Activated CD4-positive, alpha-beta T cell treated with anti-CD3 and anti-CD28 coated beads, Interleukin-2, amount 50 U/mL, for 24 hours (primary cell): ENCODE measurements around the gene SMTN.
"Not testable (repeated sequence)": the region's sequence is repeated elsewhere in the genome, so short reads cannot be mapped to it uniquely, and the experiment has no call there.

Experiments used
- DNase-seq, 2 donors: peaks; one replicate each; pipeline ENCODE4 v3.0.0-alpha.2; 2020; ENCODE audit warnings: low read depth in 1 of 2, low spot score in 1 of 2

SMTN gene

DNA sequence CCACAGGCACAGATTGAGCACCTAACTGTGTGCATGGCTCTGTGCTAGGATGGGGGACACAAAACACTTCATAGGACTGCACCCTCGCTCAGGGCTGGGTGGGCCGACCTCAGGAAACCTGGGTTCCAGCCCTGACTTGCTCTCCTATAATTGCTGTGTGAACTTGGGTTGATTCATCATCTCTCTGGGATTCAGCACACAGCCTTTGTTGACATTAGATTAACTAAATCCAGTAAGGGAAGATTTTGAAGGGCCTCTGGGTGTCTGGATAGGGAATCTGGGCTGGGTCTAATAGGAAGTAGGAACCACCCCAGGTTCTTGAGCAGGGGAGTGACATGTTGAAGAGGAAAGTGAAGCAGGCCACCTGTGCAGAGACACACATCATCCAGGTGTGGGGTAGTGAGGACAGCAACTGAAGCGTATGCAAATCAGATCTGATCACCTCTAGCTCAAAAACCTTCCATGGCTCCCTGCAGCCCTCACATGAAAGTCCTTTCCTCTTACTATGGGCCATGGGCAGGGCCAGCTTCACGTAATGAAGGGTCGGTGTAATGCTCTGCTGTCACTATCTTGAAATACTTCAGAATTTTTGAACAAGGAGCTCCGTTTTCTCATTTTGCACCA lies 11.3 kb upstream of the SMTN start:
- not testable (repeated sequence) for DNase-seq

DNA sequence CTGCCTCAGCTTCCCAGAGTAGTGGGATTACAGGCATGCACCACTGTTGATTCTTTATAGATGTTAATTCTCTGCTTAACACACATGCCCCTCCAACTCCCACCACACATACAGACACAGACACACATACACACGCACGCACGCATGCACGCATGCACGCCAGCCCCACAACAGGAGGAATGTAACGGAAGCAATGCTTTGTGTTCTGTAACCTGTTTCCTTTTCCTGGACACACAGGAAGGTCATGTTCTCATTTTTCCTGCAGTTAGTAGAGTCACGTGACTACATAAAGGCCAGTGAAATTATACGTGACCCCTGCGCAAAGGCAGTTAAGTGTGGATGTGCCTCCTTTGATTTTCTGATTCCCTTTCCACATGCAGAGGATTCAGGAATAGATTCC lies 8.0 kb upstream of the SMTN start:
- DNase-seq, result not testable (repeated sequence)

DNA sequence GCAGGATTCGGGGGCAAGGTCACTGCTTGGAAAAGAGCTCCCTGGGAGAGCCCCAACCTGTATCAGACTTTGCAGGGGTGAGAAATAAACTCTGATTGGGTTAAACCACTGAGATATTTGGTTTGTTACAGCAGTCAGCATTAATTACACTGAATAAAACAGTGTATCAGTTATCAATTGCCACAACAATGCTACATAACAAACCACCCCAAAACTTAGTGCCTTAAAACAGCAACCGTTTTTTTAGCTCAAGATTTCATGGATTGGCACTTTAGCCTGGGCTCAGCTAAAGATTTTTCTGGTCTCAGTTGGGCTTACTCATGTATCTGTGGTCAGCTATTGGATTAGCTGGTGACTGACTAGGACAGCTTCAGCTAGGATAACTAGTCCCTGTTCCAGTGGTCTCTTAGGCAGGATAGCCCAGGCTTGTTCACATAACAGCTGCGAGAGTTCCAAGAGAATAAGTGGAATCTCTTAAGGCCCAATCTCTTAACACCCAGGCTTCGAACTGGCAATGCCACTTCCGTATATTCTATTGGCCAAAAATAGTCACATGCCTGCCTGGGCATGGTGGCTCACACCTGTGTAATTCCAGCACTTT lies 7.5 kb upstream of the SMTN start:
- not testable (repeated sequence) for DNase-seq

DNA sequence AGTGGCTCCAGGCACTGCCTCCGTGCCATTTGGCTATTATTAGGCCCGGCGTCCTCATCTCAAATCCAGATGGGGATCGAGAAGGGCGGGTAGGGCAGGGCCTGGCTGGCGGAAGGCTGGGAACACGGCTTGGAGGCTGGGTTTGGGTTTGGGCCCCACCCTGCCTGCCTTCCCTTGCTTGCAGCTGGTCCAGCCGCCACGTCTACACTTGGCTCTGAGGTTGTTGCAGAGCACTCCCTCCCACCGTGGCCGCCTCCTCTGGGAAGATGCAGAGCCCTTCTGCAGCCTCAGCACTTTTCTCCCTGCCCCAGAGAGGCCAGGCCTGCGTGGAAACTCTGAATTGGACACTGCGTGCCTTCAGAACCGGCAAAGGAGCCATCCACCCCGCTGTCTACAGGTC lies 5.2 kb upstream of the SMTN start:
- DNase-seq, result no peak

- DNase-seq, result no peak
These were observed 3.4 kb upstream of the SMTN start for GRCh38 chr22:31077681-31078080.

DNA sequence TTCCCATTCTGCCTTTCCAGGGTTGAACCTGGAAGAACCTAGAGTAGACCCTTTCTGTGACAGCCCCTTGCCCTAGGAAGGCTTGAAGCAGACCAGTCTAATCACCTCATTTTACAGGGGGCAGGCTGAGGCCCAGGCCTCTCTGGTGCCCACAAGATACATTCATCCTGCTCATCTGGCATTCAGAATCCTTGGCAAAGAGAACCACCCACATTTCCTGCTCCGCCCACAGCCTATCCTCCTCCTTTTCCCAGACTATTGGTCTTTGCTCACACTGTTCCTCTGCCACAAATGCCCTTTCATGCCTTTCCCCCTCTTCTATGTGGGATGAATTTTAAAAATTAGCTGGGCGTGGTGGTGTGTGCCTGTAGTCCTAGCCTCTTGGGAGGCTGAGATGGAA lies 2.7 kb upstream of the SMTN start:
- not testable (repeated sequence) for DNase-seq

DNA sequence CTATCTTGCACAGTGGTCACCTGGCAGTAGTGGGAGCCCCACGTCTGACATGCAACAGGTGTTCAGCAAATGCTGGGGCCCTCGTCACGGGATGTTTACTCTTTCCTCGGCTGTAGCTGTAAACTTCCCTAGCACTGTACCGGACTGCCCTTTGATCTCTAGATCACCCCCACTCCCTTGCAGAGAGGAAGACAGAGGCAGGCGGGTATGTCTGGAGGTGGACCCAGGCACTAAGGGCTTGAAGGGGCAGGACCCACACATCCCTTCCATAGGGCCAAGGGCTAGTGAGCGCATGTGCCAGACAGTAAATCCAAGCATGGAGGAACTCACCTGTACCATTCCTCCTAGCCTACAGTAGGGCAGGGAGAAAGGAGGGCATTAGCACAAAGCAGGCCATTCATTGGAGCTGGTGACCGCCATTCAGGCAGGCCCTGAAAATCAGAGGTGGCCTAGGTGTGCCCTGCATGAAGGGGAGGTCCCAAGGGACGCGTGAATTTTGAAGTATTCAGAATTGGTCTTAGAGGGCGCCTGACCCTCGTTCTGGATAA lies 1.9 kb upstream of the SMTN start:
- no peak for DNase-seq

DNA sequence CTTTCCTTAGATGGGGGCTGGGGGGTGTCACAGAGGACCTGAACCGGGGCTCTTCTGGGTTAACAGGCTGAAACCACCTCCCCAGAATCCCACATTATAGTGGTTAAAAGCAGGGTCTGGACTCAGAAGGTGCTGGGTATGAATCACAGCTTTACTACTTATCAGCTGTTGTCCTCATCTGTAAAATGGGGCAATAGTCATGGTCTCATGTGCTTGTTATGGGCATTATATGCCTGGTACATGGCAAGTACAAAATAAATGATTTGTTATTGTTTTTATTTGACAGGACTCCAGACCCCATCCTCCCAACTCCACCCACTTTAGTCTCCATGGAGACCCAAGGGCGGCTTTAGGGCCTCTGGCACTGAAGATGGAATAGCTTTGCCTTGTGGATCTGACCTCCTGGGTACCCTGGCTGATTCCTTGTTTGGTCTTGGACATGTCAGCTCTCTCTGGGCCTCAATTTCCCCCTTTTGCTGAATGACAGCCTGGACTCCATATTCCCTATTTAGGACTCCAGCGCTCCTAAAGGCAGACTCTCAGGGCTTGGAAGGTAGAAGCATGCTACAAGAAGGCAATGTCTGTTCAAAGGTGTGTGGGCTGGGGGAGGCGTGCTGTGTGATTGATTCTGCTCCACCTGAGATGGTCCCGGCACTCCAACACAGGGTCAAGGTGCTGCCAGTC lies 812 bp upstream of the SMTN start:
- no peak for DNase-seq

DNA sequence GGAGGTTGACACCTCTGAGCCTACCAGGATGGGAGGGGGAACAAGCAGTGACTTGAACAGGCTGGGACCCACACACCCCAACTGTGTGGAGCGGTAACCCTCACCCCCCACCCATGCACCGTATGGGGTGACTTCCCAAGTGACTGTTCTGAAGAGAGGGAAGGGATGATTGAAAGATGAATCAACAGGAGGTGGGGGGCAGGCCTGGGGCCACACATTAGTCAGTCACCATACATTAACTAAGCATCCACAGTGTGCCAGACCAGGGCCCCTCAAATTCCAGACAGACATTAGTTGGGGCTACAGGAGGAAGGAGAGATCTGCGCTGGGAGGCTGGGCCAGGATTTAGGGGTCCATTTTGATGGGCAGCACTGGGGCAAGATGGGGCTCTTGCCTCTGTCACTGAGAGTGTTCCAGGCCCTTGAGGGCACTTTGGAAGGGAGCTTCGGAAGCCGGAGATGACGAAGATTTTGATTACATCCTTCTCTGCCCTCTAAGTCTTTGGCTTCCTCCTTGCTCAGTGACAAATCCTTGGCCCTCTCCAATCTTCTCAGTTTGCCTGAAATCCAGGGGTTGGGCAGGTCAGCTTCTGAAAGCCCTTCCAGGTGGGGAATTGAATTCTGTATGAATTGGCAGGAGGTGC lies 966 bp downstream of the SMTN start:
- DNase-seq, result no peak

DNA sequence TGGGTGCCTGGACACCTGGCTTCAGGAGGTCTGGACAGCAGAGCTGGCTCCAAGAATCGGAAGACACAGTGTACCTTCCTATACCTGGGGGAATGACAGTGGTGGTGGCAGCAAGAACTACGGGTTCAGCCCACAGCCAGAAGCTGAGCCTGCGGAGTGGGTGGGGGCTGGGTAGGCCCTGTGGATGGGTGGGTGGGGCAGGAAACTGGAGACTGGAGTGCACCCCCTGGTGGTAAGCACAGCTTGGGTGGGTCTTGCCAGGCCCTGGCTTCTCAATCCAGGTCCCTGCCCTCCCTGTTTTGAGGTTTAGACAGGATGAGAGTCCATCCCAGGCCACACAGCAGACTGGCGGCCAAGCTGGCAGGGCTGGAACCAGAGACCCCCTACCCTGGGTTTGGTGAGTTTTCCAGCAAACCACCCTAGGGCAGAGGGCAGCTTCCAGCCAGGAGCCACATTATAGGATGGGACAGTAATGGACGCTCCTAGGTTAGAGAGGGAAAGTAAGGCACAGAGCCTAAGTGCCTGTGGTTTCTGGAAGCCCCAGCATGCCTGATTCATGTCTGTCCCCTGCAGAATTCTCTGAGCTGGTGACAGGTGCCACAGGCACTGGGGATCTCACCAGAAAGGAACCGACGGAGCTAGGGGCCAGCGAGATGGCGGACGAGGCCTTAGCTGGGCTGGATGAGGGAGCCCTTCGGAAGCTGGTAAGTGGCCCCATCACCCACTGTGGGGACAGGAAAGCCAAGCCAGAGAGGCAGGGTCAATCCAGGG lies 1.7 kb downstream of the SMTN start:
- DNase-seq, result peak in 1 of 2 donors; percentile 33

GRCh38 chr22:31083377-31083768 lies 2.3 kb downstream of the SMTN start:
- DNase-seq, result no peak

- no peak for DNase-seq
These were observed 3.0 kb downstream of the SMTN start for GRCh38 chr22:31083923-31084810.

GRCh38 chr22:31084811-31085492 lies 3.8 kb downstream of the SMTN start:
- peak; percentile 75 to 83 for DNase-seq

DNA sequence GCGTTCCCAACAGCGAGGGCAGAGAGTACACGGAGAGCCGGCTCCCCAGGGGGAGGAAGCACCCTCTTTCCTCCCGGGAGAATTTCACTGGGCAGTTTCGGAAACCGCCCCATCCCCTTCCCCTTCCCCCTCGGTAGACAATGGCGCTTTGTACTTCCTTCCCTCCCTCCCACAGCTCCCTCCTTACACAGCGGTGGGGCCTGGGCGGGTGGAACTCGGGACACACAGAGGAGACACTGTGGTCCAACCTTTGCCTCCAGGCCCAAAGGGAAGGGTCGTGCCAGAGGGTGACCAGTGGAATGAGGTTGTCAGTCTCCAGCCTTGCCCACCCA lies 4.3 kb downstream of the SMTN start:
- no peak for DNase-seq

DNA sequence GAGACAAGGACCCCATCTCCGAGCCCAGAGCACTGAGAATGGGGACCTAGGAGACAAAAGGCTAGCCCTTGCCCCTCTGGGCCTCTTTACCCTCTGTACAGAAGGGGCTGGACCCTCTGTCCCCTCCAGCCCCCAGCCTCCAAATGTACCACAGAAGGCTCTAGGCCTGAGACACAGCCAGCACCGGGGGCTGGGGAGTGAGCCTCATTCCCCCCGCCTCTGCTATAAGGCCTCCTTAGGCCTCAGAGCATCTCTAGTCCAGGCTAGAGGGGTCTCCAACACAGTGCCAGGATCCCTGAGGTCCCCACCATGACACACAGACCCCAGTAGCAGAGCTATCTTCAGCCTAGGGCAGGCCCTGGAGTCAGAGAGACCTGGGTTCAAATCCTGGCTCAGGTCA lies 4.8 kb downstream of the SMTN start:
- no peak for DNase-seq

- DNase-seq, result no peak
These were observed 5.7 kb downstream of the SMTN start for GRCh38 chr22:31086703-31087330.

- no peak for DNase-seq
These were observed 6.7 kb downstream of the SMTN start for GRCh38 chr22:31087744-31088215.

DNA sequence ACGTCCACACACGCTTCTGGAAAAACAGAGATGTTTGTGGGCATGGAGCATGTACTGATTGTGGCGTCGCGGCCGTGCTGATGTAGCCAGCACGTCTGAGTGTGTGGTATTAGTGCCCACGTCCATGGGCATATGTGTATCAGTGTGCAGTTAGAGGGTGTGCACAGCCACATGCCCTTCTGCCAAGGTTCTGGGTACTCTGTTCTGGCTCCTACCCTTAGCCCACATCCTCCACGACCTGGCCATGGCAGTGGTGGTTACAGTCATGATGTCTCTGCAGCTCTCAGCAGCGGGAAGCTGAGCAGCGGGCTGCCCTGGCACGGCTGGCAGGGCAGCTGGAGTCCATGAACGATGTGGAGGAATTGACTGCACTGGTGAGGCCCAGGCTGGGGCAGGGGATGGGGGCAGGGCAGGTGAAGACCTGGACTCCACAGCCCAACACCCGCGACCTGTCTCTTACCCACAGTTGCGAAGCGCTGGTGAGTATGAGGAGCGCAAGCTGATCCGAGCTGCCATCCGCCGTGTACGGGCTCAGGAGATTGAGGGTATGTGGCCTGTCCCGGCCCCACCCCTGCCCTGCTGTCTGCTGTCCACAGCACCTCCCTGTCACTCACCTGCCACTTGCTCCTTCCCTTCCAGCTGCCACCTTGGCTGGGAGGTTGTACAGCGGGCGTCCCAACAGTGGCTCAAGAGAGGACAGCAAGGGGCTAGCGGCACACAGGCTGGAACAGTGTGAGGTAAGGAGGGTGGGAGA lies 7.3 kb downstream of the SMTN start:
- DNase-seq, result no peak
